CD8-positive, alpha-beta memory T cell (primary cell): ENCODE measurements around the gene ATP2C2. TPM values are rescaled to one million over a fixed set of nuclear protein-coding genes. Genes with fewer than 3 reads are reported as not detected.

Source experiments
- CTCF ChIA-PET: fragments of 350-600 bp; sonication (Branson Sonifier 250); formaldehyde crosslinking; loops from one replicate; lab custom pipeline; 2021; ENCODE audit warnings: antibody characterized with exemption; lab: Charles Lee
- POLR2A ChIA-PET: fragments of 350-600 bp; sonication (Branson Sonifier 250); formaldehyde crosslinking; loops from one replicate; lab custom pipeline; 2021; ENCODE audit warnings: antibody characterized with exemption; lab: Charles Lee
- DNase-seq, 5 donors: peaks; one replicate each; pipeline versions ENCODE4 v3.0.0 to v3.0.0-alpha.2; 2020 to 2022; ENCODE audit warnings: mixed read lengths in 1 of 5
- H3K27ac ChIP-seq: one replicate; pipeline ENCODE4 v1.7.0; 2013; ENCODE audit warnings: low read depth, mild to moderate bottlenecking, low read length, moderate library complexity
- H3K27me3 ChIP-seq: 2 replicates; pipeline ENCODE4 v1.7.0; 2013; ENCODE audit warnings: low read length, mild to moderate bottlenecking; ENCODE audit not compliant: insufficient read depth, poor library complexity, severe bottlenecking
- H3K36me3 ChIP-seq: 2 replicates; pipeline ENCODE4 v1.7.0; 2013; ENCODE audit warnings: mild to moderate bottlenecking, low read length, moderate library complexity; ENCODE audit not compliant: insufficient read depth
- H3K4me1 ChIP-seq: 2 replicates; pipeline ENCODE4 v1.7.0; 2013; ENCODE audit warnings: mild to moderate bottlenecking, low read length, moderate library complexity; ENCODE audit not compliant: insufficient read depth
- H3K4me3 ChIP-seq: 2 replicates; pipeline ENCODE4 v1.7.0; 2013; ENCODE audit warnings: mild to moderate bottlenecking, low read length
- H3K9me3 ChIP-seq: 2 replicates; pipeline ENCODE4 v1.7.0; 2013; ENCODE audit warnings: mild to moderate bottlenecking, low read length
- H3K27ac Mint-ChIP-seq, 8 donors: one replicate each; pipeline ENCODE4 v1.8.0; 2020 to 2021; ENCODE audit warnings: mixed read lengths in 8 of 8, mild to moderate bottlenecking in 6 of 8, inconsistent platforms in 3 of 8, moderate library complexity in 3 of 8
- H3K27me3 Mint-ChIP-seq, 2 donors: one replicate each; pipeline ENCODE4 v1.8.0; 2020 to 2021; ENCODE audit warnings: mixed read lengths in 2 of 2, mild to moderate bottlenecking in 1 of 2, moderate library complexity in 1 of 2
- H3K36me3 Mint-ChIP-seq, 3 donors: one replicate each; pipeline ENCODE4 v1.8.0; 2020 to 2021; ENCODE audit warnings: mixed read lengths in 3 of 3, inconsistent platforms in 1 of 3, mild to moderate bottlenecking in 1 of 3
- H3K4me1 Mint-ChIP-seq, 3 donors: one replicate each; pipeline ENCODE4 v1.8.0; 2020 to 2021; ENCODE audit warnings: mixed read lengths in 3 of 3, inconsistent platforms in 1 of 3, mild to moderate bottlenecking in 1 of 3
- H3K4me3 Mint-ChIP-seq, 7 donors: one replicate each; pipeline ENCODE4 v1.8.0; 2020 to 2021; ENCODE audit warnings: mixed read lengths in 7 of 7, mild to moderate bottlenecking in 6 of 7, moderate library complexity in 4 of 7, inconsistent platforms in 2 of 7
- H3K9me3 Mint-ChIP-seq, 5 donors: one replicate each; pipeline ENCODE4 v1.8.0; 2020 to 2022; ENCODE audit warnings: mixed read lengths in 5 of 5, mild to moderate bottlenecking in 3 of 5, moderate library complexity in 2 of 5, inconsistent platforms in 1 of 5
- polyA plus RNA-seq: library from polyadenylated mRNA; unstranded; fragments of 300-500 nt; fragmentation: Illumina TruSeq; gene quantifications from one replicate; pipeline ENCODE4 v1.2.3, GENCODE V29; 2021
- total RNA-seq, 2 experiments: library from RNA; stranded (reverse); gene quantifications; one replicate each; pipeline ENCODE4 v1.2.3, GENCODE V29; 2021

The ATP2C2 gene
- total and polyA plus RNA-seq, 3 experiments from 2014 or later = not detected

DNA sequence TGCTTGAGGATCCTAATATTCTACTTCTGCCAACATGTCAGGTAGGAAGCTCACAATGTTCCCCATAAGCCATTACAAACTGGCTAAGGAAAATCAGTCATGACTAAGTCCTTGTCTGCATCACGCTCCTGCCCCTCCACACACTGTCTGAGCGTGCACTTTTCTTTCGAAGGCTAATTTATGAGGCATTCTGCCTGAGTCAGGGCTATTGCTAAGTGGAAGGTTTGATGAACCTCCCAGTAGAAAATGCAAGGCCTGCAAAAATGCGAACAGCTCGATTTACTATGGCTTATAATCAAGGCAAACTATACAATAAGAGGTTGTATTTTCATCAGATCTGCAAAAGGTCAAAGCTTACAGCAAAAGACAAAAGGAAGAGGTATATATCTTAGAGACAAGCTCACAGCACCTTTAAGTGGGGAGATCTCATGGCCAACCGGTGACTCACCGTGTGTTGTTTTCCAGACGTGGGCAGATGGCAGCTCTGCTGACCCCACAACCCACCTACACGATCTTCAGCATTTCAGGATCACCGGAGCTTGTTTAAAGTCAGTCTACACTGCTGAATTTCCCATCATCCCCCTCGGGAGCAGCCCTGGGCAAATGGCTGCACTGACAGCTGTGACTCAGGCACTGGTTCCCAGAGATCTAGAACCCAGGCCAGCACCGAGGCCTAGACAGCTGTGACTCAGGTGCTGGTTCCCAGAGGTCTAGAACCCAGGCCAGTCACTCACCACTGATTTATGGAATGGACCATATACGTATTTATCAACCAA is 110.0 kb downstream of the ATP2C2 start:
- H3K27me3 Mint-ChIP-seq = peaks cover 0 to 2% of the 10 kb centered on the region in 2 donors

GRCh38 chr16:84479716-84480450 is 111.5 kb downstream of the ATP2C2 start:
- ChIA-PET POLR2A (no interaction called here), CTCF (no interaction called here)
- DNase-seq = no peak
- Histone ChIP-seq H3K27ac (no peak overlapping the region), H3K9me3 (no peaks in the 10 kb centered on the region), H3K27me3 (no peaks in the 10 kb centered on the region), H3K4me3 (no peak overlapping the region), H3K36me3 (no peaks in the 10 kb centered on the region), H3K4me1 (no peaks in the 10 kb centered on the region)
- peaks cover 0 to 2% of the 10 kb centered on the region in 2 donors for H3K27me3 Mint-ChIP-seq
- H3K4me3 Mint-ChIP-seq = no peak overlapping the region
- no peaks in the 10 kb centered on the region for H3K9me3 Mint-ChIP-seq
- peaks cover 0 to 8% (median 8%) of the 10 kb centered on the region in 3 donors for H3K4me1 Mint-ChIP-seq
- H3K36me3 Mint-ChIP-seq = peaks cover 4 to 68% (median 7%) of the 10 kb centered on the region in 3 donors
- peak overlapping the region in 1 of 8 donors; percentile 22 for H3K27ac Mint-ChIP-seq

More for the DNA sequence above, 110.0 kb downstream of the ATP2C2 start:
- H3K36me3 Mint-ChIP-seq = peaks cover 7 to 61% (median 12%) of the 10 kb centered on the region in 3 donors
- no peak for DNase-seq
- H3K27ac ChIP-seq = no peak overlapping the region
- no peaks in the 10 kb centered on the region for H3K36me3 ChIP-seq
- H3K27me3 ChIP-seq = no peaks in the 10 kb centered on the region
- H3K9me3 Mint-ChIP-seq = peaks cover 0 to 4% (median 0%) of the 10 kb centered on the region in 5 donors
- no peaks in the 10 kb centered on the region for H3K4me1 ChIP-seq
- no peak overlapping the region for H3K4me3 ChIP-seq
- peak overlapping the region in 1 of 8 donors; percentile 52 for H3K27ac Mint-ChIP-seq
- ChIA-PET POLR2A (no interaction called here), CTCF (no interaction called here)
- no peaks in the 10 kb centered on the region for H3K9me3 ChIP-seq
- peaks cover 0 to 11% (median 11%) of the 10 kb centered on the region in 3 donors for H3K4me1 Mint-ChIP-seq
- no peak overlapping the region for H3K4me3 Mint-ChIP-seq

GRCh38 chr16:84481051-84481735 is 112.9 kb downstream of the ATP2C2 start:
- CTCF ChIA-PET = no interaction called here
- H3K4me1 Mint-ChIP-seq = peaks cover 0 to 2% (median 0%) of the 10 kb centered on the region in 3 donors

DNA sequence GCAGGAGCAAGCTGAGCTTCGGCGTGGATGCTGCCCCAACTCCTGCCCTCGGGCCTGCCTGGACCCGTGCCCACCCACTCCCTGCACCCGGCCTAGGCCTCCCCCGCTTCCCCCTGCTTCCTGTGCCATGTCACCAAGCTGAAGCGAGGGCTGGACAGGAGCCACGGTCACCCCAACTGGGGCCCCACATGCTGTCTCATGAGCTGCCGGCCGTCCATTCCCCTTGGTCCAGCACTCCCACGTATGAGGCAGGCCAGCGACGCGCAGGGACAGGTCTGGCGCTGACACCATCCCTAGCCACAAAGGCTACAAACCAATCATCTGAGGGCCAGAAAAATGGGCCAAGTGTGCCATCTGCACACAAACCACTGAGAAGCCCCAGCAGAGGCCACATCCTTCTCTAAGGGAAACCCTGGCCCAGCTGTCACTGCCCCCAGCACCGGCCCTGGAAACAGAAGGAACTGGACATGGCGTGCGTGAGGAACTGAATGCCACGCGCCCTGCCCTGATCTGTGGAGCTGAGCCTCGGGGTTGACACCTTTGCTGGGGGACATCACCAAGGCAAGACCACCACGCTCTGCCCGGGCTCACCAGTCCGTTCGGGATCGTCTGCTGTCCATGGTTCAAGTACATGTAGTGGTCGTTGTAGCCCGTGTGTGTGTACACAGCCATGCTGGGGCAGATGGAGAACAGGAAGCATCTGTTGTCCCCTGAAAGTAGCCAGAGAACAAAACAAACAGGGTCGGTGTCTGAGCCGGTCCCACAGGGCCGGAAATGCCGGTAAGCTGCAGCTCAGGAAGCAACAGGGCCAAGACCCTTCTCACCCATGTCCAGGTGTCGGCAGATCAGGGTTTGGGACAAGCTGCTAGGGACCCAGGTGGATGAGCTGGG is 113.9 kb downstream of the ATP2C2 start:
- H3K4me1 Mint-ChIP-seq = peaks cover 0 to 2% (median 0%) of the 10 kb centered on the region in 3 donors
- Histone ChIP-seq H3K4me3 (no peak overlapping the region), H3K36me3 (no peaks in the 10 kb centered on the region), H3K27ac (no peak overlapping the region), H3K9me3 (no peaks in the 10 kb centered on the region), H3K27me3 (no peaks in the 10 kb centered on the region), H3K4me1 (no peaks in the 10 kb centered on the region)
- ChIA-PET POLR2A (no interaction called here), CTCF (interaction anchor here (1.2 kb wide), 1 partner anchor 205 kb away, joined by 3 read pairs; no protein-coding TSS in a partner anchor)
- H3K4me3 Mint-ChIP-seq = no peak overlapping the region
- H3K9me3 Mint-ChIP-seq = no peaks in the 10 kb centered on the region
- no peak for DNase-seq
- peaks cover 0 to 2% of the 10 kb centered on the region in 2 donors for H3K27me3 Mint-ChIP-seq
- H3K36me3 Mint-ChIP-seq = peaks cover under 1 to 75% (median 7%) of the 10 kb centered on the region in 3 donors
- H3K27ac Mint-ChIP-seq = no peak overlapping the region

More at GRCh38 chr16:84481051-84481735, 112.9 kb downstream of the ATP2C2 start:
- Mint-ChIP-seq H3K9me3 (no peaks in the 10 kb centered on the region), H3K27ac (peak overlapping the region in 1 of 8 donors; percentile 19), H3K36me3 (peaks cover 0 to 73% (median 7%) of the 10 kb centered on the region in 3 donors), H3K27me3 (peaks cover 0 to 2% of the 10 kb centered on the region in 2 donors), H3K4me3 (no peak overlapping the region)
- Histone ChIP-seq H3K27ac (no peak overlapping the region), H3K9me3 (no peaks in the 10 kb centered on the region), H3K4me1 (no peaks in the 10 kb centered on the region), H3K4me3 (no peak overlapping the region), H3K27me3 (no peaks in the 10 kb centered on the region), H3K36me3 (no peaks in the 10 kb centered on the region)
- no peak for DNase-seq
- POLR2A ChIA-PET = no interaction called here

- DNase-seq = no peak
These were observed 114.9 kb downstream of the ATP2C2 start for GRCh38 chr16:84482951-84483881.

DNA sequence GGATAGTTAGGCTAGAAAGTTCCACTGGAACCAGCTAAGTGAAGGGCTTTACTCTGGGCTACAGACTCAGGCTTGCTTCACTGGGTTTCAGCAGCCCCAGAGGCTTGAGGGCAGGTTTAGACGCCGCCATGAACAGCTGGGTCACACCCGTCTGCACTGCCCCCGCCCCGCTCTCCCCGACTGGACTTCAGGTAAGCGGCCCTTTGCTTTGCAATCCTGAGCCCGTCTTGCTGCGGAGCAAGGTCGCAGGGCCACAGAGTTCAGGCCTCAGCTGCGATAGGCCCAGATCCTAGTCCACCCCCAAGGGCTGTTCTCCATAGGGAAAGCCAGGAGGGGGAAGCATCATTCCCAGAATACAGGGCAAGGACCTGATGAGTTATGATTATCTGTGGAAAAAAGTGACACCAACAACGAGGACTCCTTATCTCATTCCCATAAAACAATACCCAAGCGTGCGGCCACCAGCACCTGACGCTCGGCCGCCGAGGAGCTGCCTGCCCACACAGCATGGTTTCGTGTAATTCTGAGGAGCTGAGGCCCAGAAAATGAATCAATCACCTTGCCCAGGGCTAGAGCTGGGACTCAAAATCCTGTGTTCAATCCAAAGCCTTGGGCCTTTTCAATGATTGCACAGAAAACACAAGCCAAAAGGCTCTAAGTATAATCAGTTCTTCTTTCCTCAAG is 115.7 kb downstream of the ATP2C2 start:
- no peaks in the 10 kb centered on the region for H3K9me3 Mint-ChIP-seq
- no peaks in the 10 kb centered on the region for H3K4me1 ChIP-seq
- no peak overlapping the region for H3K4me3 ChIP-seq
- H3K27ac Mint-ChIP-seq = no peak overlapping the region
- H3K27me3 Mint-ChIP-seq = no peaks in the 10 kb centered on the region
- no peaks in the 10 kb centered on the region for H3K27me3 ChIP-seq
- H3K4me3 Mint-ChIP-seq = no peak overlapping the region
- ChIA-PET CTCF (no interaction called here), POLR2A (no interaction called here)
- no peaks in the 10 kb centered on the region for H3K9me3 ChIP-seq
- no peaks in the 10 kb centered on the region for H3K36me3 ChIP-seq
- DNase-seq = no peak
- peaks cover 0 to 6% (median under 1%) of the 10 kb centered on the region in 3 donors for H3K4me1 Mint-ChIP-seq
- H3K27ac ChIP-seq = no peak overlapping the region
- H3K36me3 Mint-ChIP-seq = peaks cover 3 to 79% (median 7%) of the 10 kb centered on the region in 3 donors

More at GRCh38 chr16:84482951-84483881, 114.9 kb downstream of the ATP2C2 start:
- Histone ChIP-seq H3K27ac (no peak overlapping the region), H3K27me3 (no peaks in the 10 kb centered on the region), H3K36me3 (no peaks in the 10 kb centered on the region), H3K4me1 (no peaks in the 10 kb centered on the region), H3K4me3 (no peak overlapping the region), H3K9me3 (no peaks in the 10 kb centered on the region)
- Mint-ChIP-seq H3K4me3 (no peak overlapping the region), H3K36me3 (peaks cover 3 to 80% (median 7%) of the 10 kb centered on the region in 3 donors), H3K4me1 (peaks cover 0 to 2% (median 0%) of the 10 kb centered on the region in 3 donors), H3K27ac (no peak overlapping the region), H3K9me3 (no peaks in the 10 kb centered on the region), H3K27me3 (peaks cover 0 to under 1% of the 10 kb centered on the region in 2 donors)
- ChIA-PET CTCF (interaction anchor here (1.2 kb wide), 1 partner anchor 206 kb away, joined by 3 read pairs; no protein-coding TSS in a partner anchor), POLR2A (no interaction called here)
